GM19193 (cell line): ENCODE results near the gene UNC45A.

Experiments used
- POLR2A ChIP-seq: IDR thresholded peaks from 4 replicates; pipeline ENCODE4 v1.6.1; 2011; ENCODE audit not compliant: insufficient read depth, insufficient read length; ENCODE audit errors: extremely low read depth

Gene UNC45A

GRCh38 chr15:90959028-90959595 lies 24.0 kb downstream of the UNC45A start:
- no peak for TF ChIP-seq POLR2A

GRCh38 chr15:90959894-90960293 lies 24.8 kb downstream of the UNC45A start:
- no peak for TF ChIP-seq POLR2A

GRCh38 chr15:90960298-90961091 lies 25.4 kb downstream of the UNC45A start:
- TF ChIP-seq POLR2A = no peak

- no peak for TF ChIP-seq POLR2A
Observed at GRCh38 chr15:90962021-90962420, 26.9 kb downstream of the UNC45A start.

GRCh38 chr15:90966262-90966661 lies 31.2 kb downstream of the UNC45A start:
- TF ChIP-seq POLR2A = no peak

- no peak for TF ChIP-seq POLR2A
Observed at GRCh38 chr15:90967206-90967605, 32.1 kb downstream of the UNC45A start.

- no peak for TF ChIP-seq POLR2A
Observed at GRCh38 chr15:90968434-90968833, 33.3 kb downstream of the UNC45A start.

GRCh38 chr15:90970274-90970673 lies 35.2 kb downstream of the UNC45A start:
- TF ChIP-seq POLR2A = no peak

- TF ChIP-seq POLR2A = no peak
Observed at GRCh38 chr15:90972133-90972532, 37.0 kb downstream of the UNC45A start.

- no peak for TF ChIP-seq POLR2A
Observed at GRCh38 chr15:90974216-90974615, 39.1 kb downstream of the UNC45A start.

GRCh38 chr15:90979582-90979981 lies 44.5 kb downstream of the UNC45A start:
- no peak for TF ChIP-seq POLR2A

GRCh38 chr15:90981681-90982080 lies 46.6 kb downstream of the UNC45A start:
- no peak for TF ChIP-seq POLR2A

- no peak for TF ChIP-seq POLR2A
Observed at GRCh38 chr15:90982135-90982534, 47.0 kb downstream of the UNC45A start.

GRCh38 chr15:90986790-90987507 lies 51.9 kb downstream of the UNC45A start:
- TF ChIP-seq POLR2A = no peak

- no peak for TF ChIP-seq POLR2A
Observed at GRCh38 chr15:90987561-90988141, 52.6 kb downstream of the UNC45A start.
